HUES64 (cell line): ENCODE results near the gene TADA3.

Experiments used
- H3K27ac ChIP-seq: 2 replicates; pipeline ENCODE4 v1.7.0; 2013; ENCODE audit warnings: low read depth, low read length, inconsistent platforms
- H3K27me3 ChIP-seq: 2 replicates; pipeline ENCODE4 v1.6.1; 2013; ENCODE audit warnings: mild to moderate bottlenecking, low read length; ENCODE audit not compliant: insufficient read depth
- H3K36me3 ChIP-seq: 2 replicates; pipeline ENCODE4 v1.6.1; 2013; ENCODE audit warnings: mild to moderate bottlenecking, low read length; ENCODE audit not compliant: insufficient read depth
- H3K4me1 ChIP-seq: 2 replicates; pipeline ENCODE4 v1.6.1; 2013; ENCODE audit warnings: mild to moderate bottlenecking, low read length, moderate library complexity; ENCODE audit not compliant: insufficient read depth
- H3K4me3 ChIP-seq: 2 replicates; pipeline ENCODE4 v1.5.1; 2013; ENCODE audit warnings: mild to moderate bottlenecking, low read length, moderate library complexity
- H3K9ac ChIP-seq: 2 replicates; pipeline ENCODE4 v1.6.1; 2013; ENCODE audit warnings: mild to moderate bottlenecking, low read depth, low read length
- H3K9me3 ChIP-seq: 2 replicates; pipeline ENCODE4 v1.6.1; 2013; ENCODE audit warnings: low read depth, low read length; ENCODE audit not compliant: insufficient read depth
- WGBS: fragments of 150-250, 120-280 bp; methylation state at CpG from one replicate; pipeline ENCODE4 v1.1.7; 2013; ENCODE audit warnings: missing lambda C conversion rate; 5-methylcytosine and 5-hydroxymethylcytosine counted together

The TADA3 gene

GRCh38 chr3:9793161-9793781 lies 998 bp upstream of the TADA3 start:
- H3K9me3 ChIP-seq: no peaks in the 10 kb centered on the region
- H3K4me1 ChIP-seq: peaks cover 6% of the 10 kb centered on the region; the same call in 1 of the 2 replicates
- no peaks in the 10 kb centered on the region for H3K27me3 ChIP-seq
- WGBS: 1% methylated on average over 23 of the region's 23 CpGs
- H3K9ac ChIP-seq: peak overlapping the region; percentile 97
- peak overlapping the region; percentile 92 for H3K27ac ChIP-seq
- H3K36me3 ChIP-seq: peaks cover 52% of the 10 kb centered on the region
- H3K4me3 ChIP-seq: peak overlapping the region; percentile 96

DNA sequence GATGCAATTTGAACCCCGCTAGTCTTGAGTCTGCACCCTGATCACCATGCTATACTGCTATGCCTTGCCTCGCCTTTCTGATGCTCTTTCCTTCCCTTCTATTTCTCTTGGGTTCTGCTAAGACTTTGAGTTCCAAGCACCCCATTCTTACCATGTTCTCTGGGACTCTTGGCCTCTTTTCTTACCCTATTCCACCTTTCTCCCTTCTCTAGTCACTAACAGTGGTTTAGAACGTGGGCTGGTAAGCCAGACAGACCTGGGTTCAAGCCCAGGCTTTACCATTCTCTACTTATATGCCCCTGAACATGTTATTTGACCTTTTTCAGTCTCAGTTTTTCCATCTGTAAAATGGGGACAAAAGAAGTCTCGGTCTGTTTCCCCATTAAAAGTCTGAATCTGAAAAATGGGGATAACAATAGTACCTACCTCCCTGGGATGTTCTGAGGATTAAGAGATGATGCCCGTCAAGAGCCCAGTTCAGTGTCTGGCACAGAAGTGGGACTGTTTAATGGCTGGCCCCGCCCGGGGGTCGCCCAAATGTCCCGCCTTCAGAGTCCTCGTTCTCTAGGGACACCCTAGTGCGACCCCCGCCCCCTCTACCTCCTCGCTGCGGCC lies 376 bp downstream of the TADA3 start:
- H3K27ac ChIP-seq: peak overlapping the region; percentile 92
- 19% methylated on average over 14 of the region's 14 CpGs for WGBS
- no peaks in the 10 kb centered on the region for H3K9me3 ChIP-seq
- no peaks in the 10 kb centered on the region for H3K27me3 ChIP-seq
- H3K9ac ChIP-seq: peak overlapping the region; percentile 97
- H3K4me3 ChIP-seq: peak overlapping the region; percentile 96
- peaks cover 49% of the 10 kb centered on the region for H3K36me3 ChIP-seq
- peaks cover 6% of the 10 kb centered on the region; the same call in 1 of the 2 replicates for H3K4me1 ChIP-seq

DNA sequence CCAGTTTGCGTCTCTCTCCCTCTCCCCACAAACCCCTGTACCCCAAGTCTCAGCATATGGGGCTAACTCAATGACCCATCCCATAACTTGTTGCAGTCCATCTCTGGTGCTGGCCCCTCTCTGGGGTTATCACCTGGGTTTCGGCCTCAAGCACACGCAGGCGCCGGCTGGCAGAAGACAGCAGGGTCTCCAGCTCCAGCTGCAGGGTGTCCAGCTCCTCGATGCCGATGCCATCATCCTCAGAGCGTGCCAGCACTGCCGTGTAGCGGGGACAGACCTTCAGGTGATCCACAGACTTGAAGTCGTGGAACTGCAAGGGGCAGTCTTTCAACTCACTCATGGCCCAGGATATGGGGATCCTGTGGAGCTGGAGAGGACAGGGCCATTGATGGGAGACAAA lies 1.1 kb downstream of the TADA3 start:
- H3K9me3 ChIP-seq: no peaks in the 10 kb centered on the region
- peaks cover 56% of the 10 kb centered on the region for H3K36me3 ChIP-seq
- H3K27me3 ChIP-seq: no peaks in the 10 kb centered on the region
- no peak overlapping the region for H3K27ac ChIP-seq
- 95% methylated on average over 11 of the region's 11 CpGs for whole genome bisulfite sequencing
- H3K4me3 ChIP-seq: peak overlapping the region; percentile 96
- no peak overlapping the region for H3K9ac ChIP-seq
- H3K4me1 ChIP-seq: peaks cover 6% of the 10 kb centered on the region; the same call in 1 of the 2 replicates

- whole genome bisulfite sequencing: 94% methylated on average over 6 of the region's 6 CpGs
- H3K27me3 ChIP-seq: no peaks in the 10 kb centered on the region
- H3K4me1 ChIP-seq: 0 out of 2 replicates have a peak, but pooled peaks cover 2% of the 10 kb centered on the region
- H3K4me3 ChIP-seq: no peak overlapping the region
- H3K27ac ChIP-seq: no peak overlapping the region
- no peak overlapping the region for H3K9ac ChIP-seq
- no peaks in the 10 kb centered on the region for H3K9me3 ChIP-seq
- peaks cover 72% of the 10 kb centered on the region for H3K36me3 ChIP-seq
Measured at GRCh38 chr3:9787714-9788113, 4.6 kb downstream of the TADA3 start.

- H3K36me3 ChIP-seq: peaks cover 78% of the 10 kb centered on the region
- H3K4me3 ChIP-seq: no peak overlapping the region
- H3K9me3 ChIP-seq: no peaks in the 10 kb centered on the region
- no peak overlapping the region for H3K9ac ChIP-seq
- H3K4me1 ChIP-seq: 0 out of 2 replicates have a peak, but pooled peaks cover 2% of the 10 kb centered on the region
- H3K27me3 ChIP-seq: no peaks in the 10 kb centered on the region
- WGBS: 91% methylated on average over 13 of the region's 13 CpGs
- H3K27ac ChIP-seq: no peak overlapping the region
Measured at GRCh38 chr3:9786825-9787669, 5.2 kb downstream of the TADA3 start.

DNA sequence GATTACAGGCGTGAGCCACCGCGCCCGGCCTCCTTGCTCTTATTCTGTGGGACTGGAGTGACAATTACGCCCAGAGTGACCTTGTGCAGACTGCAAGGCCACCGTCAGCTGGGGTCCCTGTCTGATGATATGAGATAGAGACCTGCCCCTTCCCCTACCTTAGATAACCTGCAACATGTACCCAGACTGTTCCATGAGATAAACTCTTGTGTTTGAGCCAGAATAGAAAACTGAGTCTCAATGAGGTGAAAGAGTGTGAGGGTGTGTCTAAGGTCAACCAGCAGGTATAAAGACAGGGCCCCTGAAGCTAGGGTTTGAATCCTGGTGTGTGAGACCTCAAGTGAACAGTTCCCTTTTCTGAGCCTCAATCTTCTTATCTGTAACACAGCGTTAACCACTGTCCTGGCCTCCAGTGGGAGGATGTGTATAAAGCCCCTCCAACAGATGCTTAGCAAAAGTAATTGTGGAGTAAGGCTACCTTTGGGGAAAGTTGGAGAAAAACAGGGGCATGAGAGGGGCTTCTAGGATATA lies 6.0 kb downstream of the TADA3 start:
- H3K27me3 ChIP-seq: no peaks in the 10 kb centered on the region
- WGBS: 97% methylated on average over 7 of the region's 7 CpGs
- H3K27ac ChIP-seq: no peak overlapping the region
- H3K9ac ChIP-seq: no peak overlapping the region
- no peaks in the 10 kb centered on the region for H3K9me3 ChIP-seq
- H3K4me3 ChIP-seq: no peak overlapping the region
- peaks cover 85% of the 10 kb centered on the region for H3K36me3 ChIP-seq
- H3K4me1 ChIP-seq: no peaks in the 10 kb centered on the region

GRCh38 chr3:9785602-9786001 lies 6.7 kb downstream of the TADA3 start:
- Histone ChIP-seq H3K9me3 (no peaks in the 10 kb centered on the region), H3K27ac (no peak overlapping the region), H3K36me3 (peaks cover 86% of the 10 kb centered on the region), H3K4me1 (no peaks in the 10 kb centered on the region), H3K27me3 (no peaks in the 10 kb centered on the region), H3K4me3 (no peak overlapping the region), H3K9ac (no peak overlapping the region)
- 97% methylated on average over 7 of the region's 7 CpGs for WGBS

- Histone ChIP-seq H3K9me3 (no peaks in the 10 kb centered on the region), H3K36me3 (peaks cover 86% of the 10 kb centered on the region), H3K4me3 (no peak overlapping the region), H3K9ac (no peak overlapping the region), H3K27ac (no peak overlapping the region), H3K4me1 (no peaks in the 10 kb centered on the region), H3K27me3 (no peaks in the 10 kb centered on the region)
- 90% methylated on average over 4 of the region's 4 CpGs for WGBS
Measured at GRCh38 chr3:9784965-9785364, 7.3 kb downstream of the TADA3 start.

DNA sequence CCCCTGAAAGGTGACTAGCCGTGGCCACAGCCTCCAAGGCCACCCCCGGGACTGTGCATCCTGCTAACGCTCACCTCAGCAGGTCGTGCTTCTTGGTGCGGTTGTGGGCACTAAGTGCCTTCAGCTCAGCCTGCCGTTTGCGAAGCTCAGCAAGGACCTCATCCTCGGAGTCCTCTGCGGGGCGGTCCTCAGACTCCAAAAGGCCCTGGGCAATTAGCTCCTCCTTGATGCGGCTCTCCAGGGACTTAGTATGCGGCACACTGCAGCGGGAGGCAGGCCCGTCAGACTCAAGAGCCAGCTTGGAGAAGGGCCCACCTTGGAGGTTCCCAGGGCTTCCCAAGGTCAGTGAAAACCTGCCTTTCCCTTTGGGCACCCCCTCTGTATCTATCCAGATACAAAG lies 8.3 kb downstream of the TADA3 start:
- no peak overlapping the region for H3K9ac ChIP-seq

DNA sequence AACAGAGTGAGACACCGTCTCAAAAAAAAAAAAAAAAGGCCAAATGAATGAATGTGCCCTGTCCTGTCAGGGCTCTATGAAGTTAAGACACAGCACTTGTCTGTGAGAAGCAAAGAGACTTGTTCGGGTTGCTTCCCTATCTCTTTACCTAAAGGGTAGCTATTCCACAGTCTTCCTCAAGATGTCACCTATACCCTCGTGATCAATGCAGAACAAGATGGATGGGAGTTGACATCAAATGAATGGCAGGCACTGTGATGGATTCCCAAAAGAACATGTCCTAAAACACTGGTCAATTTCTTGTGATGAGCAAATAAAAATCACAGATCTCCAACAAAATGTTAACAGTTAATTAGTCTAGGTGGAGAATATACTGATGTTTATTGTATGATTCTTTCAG lies 9.5 kb downstream of the TADA3 start:
- Histone ChIP-seq H3K9ac (no peak overlapping the region), H3K4me1 (no peaks in the 10 kb centered on the region), H3K27ac (no peak overlapping the region), H3K9me3 (no peaks in the 10 kb centered on the region), H3K36me3 (peaks cover 77% of the 10 kb centered on the region), H3K4me3 (no peak overlapping the region), H3K27me3 (no peaks in the 10 kb centered on the region)
- WGBS: 74% methylated on average over 3 of the region's 3 CpGs

More for the DNA sequence above, 8.3 kb downstream of the TADA3 start:
- Histone ChIP-seq H3K4me3 (no peak overlapping the region), H3K4me1 (no peaks in the 10 kb centered on the region), H3K9me3 (no peaks in the 10 kb centered on the region), H3K36me3 (peaks cover 80% of the 10 kb centered on the region), H3K27me3 (no peaks in the 10 kb centered on the region), H3K27ac (no peak overlapping the region)
- WGBS: 94% methylated on average over 14 of the region's 14 CpGs
